Measurements from ENCODE around the gene OGN.

DNA sequence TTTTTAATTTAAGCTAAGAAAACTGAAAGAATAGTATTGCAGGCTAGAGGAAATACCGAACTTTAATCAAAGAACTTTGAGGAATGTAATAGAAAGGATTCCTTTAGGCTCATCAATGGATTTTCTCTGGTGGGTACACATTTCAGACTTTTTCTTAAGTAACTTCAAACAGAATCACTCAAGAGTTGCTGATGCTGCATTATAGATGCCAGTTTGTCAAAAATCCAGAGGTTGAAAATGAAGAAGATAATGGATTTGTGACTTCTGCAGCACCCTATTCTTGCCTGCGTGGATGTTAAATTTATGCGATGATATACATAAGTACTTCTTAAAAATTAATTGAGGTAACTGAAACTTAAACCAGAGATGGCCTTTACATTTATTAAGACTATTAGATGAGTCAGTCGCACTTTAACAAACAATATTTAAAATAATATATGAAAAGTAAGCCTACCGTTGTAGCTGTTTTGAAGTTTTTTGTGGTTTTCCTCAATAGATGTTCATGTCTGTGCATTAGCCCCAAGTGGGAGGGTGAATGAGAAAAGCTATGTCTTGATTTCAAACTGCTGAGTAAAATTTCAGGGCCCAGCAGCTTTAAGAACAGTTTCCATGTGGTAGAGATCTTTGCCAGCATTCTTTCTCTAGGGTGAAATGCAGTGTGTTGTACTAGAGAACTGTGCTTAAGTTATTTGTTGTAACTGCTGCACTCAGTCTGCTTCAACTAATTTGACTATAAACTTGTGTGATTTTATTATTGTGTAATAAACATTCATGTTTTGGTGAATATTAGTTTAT, at the start of gene OGN:
- TF ChIP-seq, protein P1, sequence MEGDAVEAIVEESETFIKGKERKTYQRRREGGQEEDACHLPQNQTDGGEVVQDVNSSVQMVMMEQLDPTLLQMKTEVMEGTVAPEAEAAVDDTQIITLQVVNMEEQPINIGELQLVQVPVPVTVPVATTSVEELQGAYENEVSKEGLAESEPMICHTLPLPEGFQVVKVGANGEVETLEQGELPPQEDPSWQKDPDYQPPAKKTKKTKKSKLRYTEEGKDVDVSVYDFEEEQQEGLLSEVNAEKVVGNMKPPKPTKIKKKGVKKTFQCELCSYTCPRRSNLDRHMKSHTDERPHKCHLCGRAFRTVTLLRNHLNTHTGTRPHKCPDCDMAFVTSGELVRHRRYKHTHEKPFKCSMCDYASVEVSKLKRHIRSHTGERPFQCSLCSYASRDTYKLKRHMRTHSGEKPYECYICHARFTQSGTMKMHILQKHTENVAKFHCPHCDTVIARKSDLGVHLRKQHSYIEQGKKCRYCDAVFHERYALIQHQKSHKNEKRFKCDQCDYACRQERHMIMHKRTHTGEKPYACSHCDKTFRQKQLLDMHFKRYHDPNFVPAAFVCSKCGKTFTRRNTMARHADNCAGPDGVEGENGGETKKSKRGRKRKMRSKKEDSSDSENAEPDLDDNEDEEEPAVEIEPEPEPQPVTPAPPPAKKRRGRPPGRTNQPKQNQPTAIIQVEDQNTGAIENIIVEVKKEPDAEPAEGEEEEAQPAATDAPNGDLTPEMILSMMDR (tag by site-specific recombination; IDR thresholded peaks at IDR 0.05): no peak
- TF ChIP-seq ZNF324 (tag by site-specific recombination; IDR thresholded peaks at IDR 0.05): no peak
- no peak for TF ChIP-seq ZNF404 (tag by site-specific recombination; IDR thresholded peaks at IDR 0.05)
- TF ChIP-seq MYNN (tag by site-specific recombination; IDR thresholded peaks at IDR 0.05; ENCODE audit: borderline replicate concordance): no peak
- TF ChIP-seq ZNF214 (tag by site-specific recombination; IDR thresholded peaks at IDR 0.05; ENCODE audit: borderline replicate concordance): no peak
- no peak for TF ChIP-seq BCL11B (tag by site-specific recombination; IDR thresholded peaks at IDR 0.05; ENCODE audit: low read depth)
- TF ChIP-seq GLI4 (tag by site-specific recombination; IDR thresholded peaks at IDR 0.05): no peak
- no peak for TF ChIP-seq ZNF670 (tag by site-specific recombination; IDR thresholded peaks at IDR 0.05; ENCODE audit: low read depth)
- TF ChIP-seq ZNF133 (tag by site-specific recombination; IDR thresholded peaks at IDR 0.05): no peak

All from HEK293 (cell line).